ENCODE results near the gene FXYD7. TPM values are rescaled to one million over a fixed set of nuclear protein-coding genes. Genes with fewer than 3 reads are reported as not detected.
"Not testable (repeated sequence)": the region's sequence is repeated elsewhere in the genome, so short reads cannot be mapped to it uniquely, and the experiment has no call there.

The FXYD7 gene
- total RNA-seq, 1 experiment from 2014 or later: not detected

GRCh38 chr19:35128398-35129057 is 14.5 kb upstream of the FXYD7 start:
- Histone ChIP-seq H4K20me1 (ENCODE audit: low read length) (no peaks in the 10 kb centered on the region), H3K79me2 (ENCODE audit: low read length) (no peaks in the 10 kb centered on the region), H2AFZ (ENCODE audit: low read length) (no peak overlapping the region), H3K4me1 (ENCODE audit: insufficient read depth, low read length) (peaks cover 13% of the 10 kb centered on the region), H3K36me3 (ENCODE audit: low read depth, low read length) (no peaks in the 10 kb centered on the region), H3K9me3 (ENCODE audit: low read length) (no peaks in the 10 kb centered on the region), H3K9ac (ENCODE audit: low read length) (no peak overlapping the region), H3F3A (ENCODE audit: low read length, unreplicated experiment) (no peaks in the 10 kb centered on the region), H3K4me3 (ENCODE audit: low read length) (no peak overlapping the region), H3K27me3 (ENCODE audit: low read length) (no peaks in the 10 kb centered on the region), H3K27ac (ENCODE audit: low read length) (no peak overlapping the region), H3K4me2 (ENCODE audit: low read length) (no peak overlapping the region), H3K9me2 (replicated peaks; ENCODE audit: low read length) (no peaks in the 10 kb centered on the region)
- ChIA-PET POLR2A (ENCODE audit: unreplicated experiment) (no interaction called here), CTCF (no interaction called here)
- BruUV-seq (replicated peaks): no TSS peak
- TF ChIP-seq CTCF (conservative IDR thresholded peaks at IDR 0.05; ENCODE audit: low read depth, low read length) (no peak), EZH2 (IDR thresholded peaks at IDR 0.05; ENCODE audit: low read length, unreplicated experiment) (no peak), EZH2phosphoT487 (IDR thresholded peaks at IDR 0.05; ENCODE audit: borderline replicate concordance, low read length) (no peak)
- DNase-seq (no peak), ATAC-seq (no peak)
- intact Hi-C loops (cut with micrococcal nuclease): no loop called here

- CTCF ChIA-PET; POLR2A ChIA-PET (ENCODE audit: unreplicated experiment); H3K79me2 ChIP-seq (ENCODE audit: low read length); intact Hi-C loops (cut with micrococcal nuclease); H3K9me2 ChIP-seq (replicated peaks; ENCODE audit: low read length); DNase-seq; H3F3A ChIP-seq (ENCODE audit: low read length, unreplicated experiment); BruUV-seq (replicated peaks); ATAC-seq; H3K27me3 ChIP-seq (ENCODE audit: low read length); H3K27ac ChIP-seq (ENCODE audit: low read length); H3K9me3 ChIP-seq (ENCODE audit: low read length); H4K20me1 ChIP-seq (ENCODE audit: low read length); H3K9ac ChIP-seq (ENCODE audit: low read length); H3K4me1 ChIP-seq (ENCODE audit: insufficient read depth, low read length); H3K36me3 ChIP-seq (ENCODE audit: low read depth, low read length); H2AFZ ChIP-seq (ENCODE audit: low read length); H3K4me2 ChIP-seq (ENCODE audit: low read length); H3K4me3 ChIP-seq (ENCODE audit: low read length): not testable (repeated sequence)
Measured at GRCh38 chr19:35129724-35130274, 13.3 kb upstream of the FXYD7 start.

- TF ChIP-seq CTCF (conservative IDR thresholded peaks at IDR 0.05; ENCODE audit: low read depth, low read length): no peak
- TF ChIP-seq EZH2phosphoT487 (IDR thresholded peaks at IDR 0.05; ENCODE audit: borderline replicate concordance, low read length): no peak
- no peak for TF ChIP-seq EZH2 (IDR thresholded peaks at IDR 0.05; ENCODE audit: low read length, unreplicated experiment)
- Histone ChIP-seq H3K9me2 (replicated peaks; ENCODE audit: low read length) (no peaks in the 10 kb centered on the region), H3K27me3 (ENCODE audit: low read length) (no peaks in the 10 kb centered on the region), H3K27ac (ENCODE audit: low read length) (no peak overlapping the region), H3K9me3 (ENCODE audit: low read length) (no peaks in the 10 kb centered on the region), H3F3A (ENCODE audit: low read length, unreplicated experiment) (no peaks in the 10 kb centered on the region), H4K20me1 (ENCODE audit: low read length) (no peaks in the 10 kb centered on the region), H3K79me2 (ENCODE audit: low read length) (no peaks in the 10 kb centered on the region), H3K36me3 (ENCODE audit: low read depth, low read length) (no peaks in the 10 kb centered on the region), H3K9ac (ENCODE audit: low read length) (no peak overlapping the region), H3K4me3 (ENCODE audit: low read length) (no peak overlapping the region), H3K4me2 (ENCODE audit: low read length) (no peak overlapping the region), H2AFZ (ENCODE audit: low read length) (no peak overlapping the region), H3K4me1 (ENCODE audit: insufficient read depth, low read length) (no peaks in the 10 kb centered on the region)
- DNase-seq (no peak), ATAC-seq (no peak)
- ChIA-PET POLR2A (ENCODE audit: unreplicated experiment) (no interaction called here), CTCF (no interaction called here)
- BruUV-seq (replicated peaks): no TSS peak
- intact Hi-C loops (cut with micrococcal nuclease): no loop called here
Measured at GRCh38 chr19:35130761-35131720, 12.0 kb upstream of the FXYD7 start.
